NCI-H2196 (cell line): ENCODE measurements around the gene CD37.
"Not testable (repeated sequence)": the region's sequence is repeated elsewhere in the genome, so short reads cannot be mapped to it uniquely, and the experiment has no call there.

Source experiments
- DNase-seq: peaks from one replicate; lab custom pipeline; 2025; ENCODE audit not compliant: unreplicated experiment; lab: John Stamatoyannopoulos, UW

The CD37 gene

GRCh38 chr19:49373174-49373573 is 38.0 kb downstream of the CD37 start:
- DNase-seq, result not testable (repeated sequence)

DNA sequence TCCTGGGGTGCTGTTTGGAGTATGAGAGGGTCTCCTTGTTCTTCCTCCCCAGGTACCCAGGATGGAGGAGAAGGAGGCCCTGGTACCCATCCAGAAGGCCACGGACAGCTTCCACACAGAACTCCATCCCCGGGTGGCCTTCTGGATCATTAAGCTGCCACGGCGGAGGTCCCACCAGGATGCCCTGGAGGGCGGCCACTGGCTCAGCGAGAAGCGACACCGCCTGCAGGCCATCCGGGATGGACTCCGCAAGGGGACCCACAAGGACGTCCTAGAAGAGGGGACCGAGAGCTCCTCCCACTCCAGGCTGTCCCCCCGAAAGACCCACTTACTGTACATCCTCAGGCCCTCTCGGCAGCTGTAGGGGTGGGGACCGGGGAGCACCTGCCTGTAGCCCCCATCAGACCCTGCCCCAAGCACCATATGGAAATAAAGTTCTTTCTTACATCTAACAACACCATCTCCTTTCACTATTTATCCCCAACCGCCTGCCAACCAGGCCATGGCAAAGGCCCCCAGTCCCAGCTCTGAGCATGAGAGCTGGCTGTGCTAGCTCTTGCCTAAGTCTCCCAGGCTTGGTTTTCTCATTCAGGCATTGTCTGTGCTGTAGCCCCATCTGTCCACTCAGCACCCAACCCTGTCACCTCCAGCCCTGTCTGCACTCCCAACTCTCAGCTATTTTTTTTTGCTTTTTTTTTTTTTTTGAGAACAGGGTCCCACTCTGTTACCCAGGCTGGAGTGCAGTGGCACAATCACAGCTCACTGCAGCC is 39.6 kb downstream of the CD37 start:
- no peak for DNase-seq

DNA sequence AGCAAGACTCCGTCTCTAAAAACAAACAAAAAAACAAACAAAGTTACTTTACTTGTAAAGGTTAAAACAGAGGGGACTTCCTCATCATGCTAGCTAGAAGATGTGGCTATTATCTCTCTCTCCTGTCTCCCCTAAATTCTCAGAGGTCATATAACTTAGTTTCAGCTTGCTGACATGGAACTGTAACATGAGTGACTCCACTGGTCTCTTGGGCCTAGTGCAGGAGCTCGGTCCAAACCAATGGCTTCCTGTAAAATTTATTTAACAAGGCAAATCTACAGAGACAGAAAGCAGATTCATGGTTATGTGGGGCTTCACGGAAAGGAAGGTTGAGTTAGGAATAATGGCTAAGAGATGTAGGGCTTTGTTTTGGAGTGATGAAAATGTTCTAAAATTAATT is 43.3 kb downstream of the CD37 start:
- no peak for DNase-seq

GRCh38 chr19:49380391-49380790 is 45.2 kb downstream of the CD37 start:
- no peak for DNase-seq

- DNase-seq, result no peak
These were observed 47.4 kb downstream of the CD37 start for GRCh38 chr19:49382639-49383038.

DNA sequence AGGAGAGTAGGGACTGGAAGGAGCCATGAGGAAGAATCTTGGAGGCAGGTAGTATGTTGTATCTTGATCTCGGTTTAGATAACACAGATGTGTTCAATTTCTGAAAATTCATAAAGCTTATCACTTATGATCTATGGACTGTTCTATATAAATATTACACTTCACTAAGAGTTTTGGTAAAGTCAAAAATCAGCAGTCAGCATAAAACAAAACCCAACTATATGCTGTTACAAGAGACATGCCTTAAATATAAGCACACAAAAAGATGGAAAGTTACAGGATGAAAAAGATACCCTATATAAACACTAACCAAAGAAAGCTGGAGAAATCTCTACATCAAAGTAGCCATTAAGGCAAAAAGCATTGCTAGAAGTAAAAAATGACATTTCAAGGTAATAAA is 48.4 kb downstream of the CD37 start:
- DNase-seq, result no peak

GRCh38 chr19:49387936-49388372 is 52.7 kb downstream of the CD37 start, which contains the start of gene KASH5:
TSS of gene KASH5 (plus strand) at chr19:49388249. CDS start at chr19:49390884, 2,635 bp downstream.
- DNase-seq, result no peak

DNA sequence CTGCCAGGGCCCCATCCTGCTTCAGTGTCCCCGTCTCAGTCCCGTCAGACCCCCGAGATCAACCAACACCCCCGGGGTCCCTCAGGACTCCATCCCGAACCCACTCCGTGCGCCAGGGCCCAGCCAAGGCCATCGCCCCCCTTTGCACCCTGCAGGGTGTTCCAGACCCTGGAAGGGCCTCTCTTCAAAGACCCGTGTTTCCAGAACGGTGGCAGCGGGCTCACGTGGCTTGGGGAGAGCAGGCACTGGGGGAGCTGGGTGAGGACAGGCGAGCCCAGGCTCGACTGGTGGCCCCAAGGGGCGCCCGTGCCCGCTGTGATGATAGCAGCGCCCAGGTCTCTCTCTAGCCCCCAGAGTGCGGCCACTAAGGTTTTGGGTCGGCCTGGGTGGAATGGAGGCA is 54.2 kb downstream of the CD37 start:
- no peak for DNase-seq
